GM18858 (cell line): ENCODE measurements around the gene NUCB2.
"Not testable (repeated sequence)": the region's sequence is repeated elsewhere in the genome, so short reads cannot be mapped to it uniquely, and the experiment has no call there.

ENCODE experiments used
- ATAC-seq: cut with Tn5 transposase; IDR thresholded peaks from one replicate; pipeline ENCODE4 v1.9.1; 2021; ENCODE audit not compliant: unreplicated experiment

NUCB2 gene

GRCh38 chr11:17268500-17268899, 8.0 kb upstream of the NUCB2 start:
- ATAC-seq = not testable (repeated sequence)

- ATAC-seq = no peak
Observed at GRCh38 chr11:17268902-17269301, 7.6 kb upstream of the NUCB2 start.

- ATAC-seq = no peak
Observed at GRCh38 chr11:17272801-17273200, 3.7 kb upstream of the NUCB2 start.

- no peak for ATAC-seq
Observed at GRCh38 chr11:17273211-17273610, 3.3 kb upstream of the NUCB2 start.

- no peak for ATAC-seq
Observed at GRCh38 chr11:17273668-17274282, 2.8 kb upstream of the NUCB2 start.

GRCh38 chr11:17275400-17276235, 921 bp upstream of the NUCB2 start:
- no peak for ATAC-seq

- no peak for ATAC-seq
Observed at GRCh38 chr11:17277024-17277584, 565 bp downstream of the NUCB2 start.

- no peak for ATAC-seq
Observed at GRCh38 chr11:17280494-17281127, 4.1 kb downstream of the NUCB2 start.

GRCh38 chr11:17286332-17286731, 9.8 kb downstream of the NUCB2 start:
- ATAC-seq = no peak

GRCh38 chr11:17287058-17287457, 10.5 kb downstream of the NUCB2 start:
- ATAC-seq = no peak

GRCh38 chr11:17291710-17292109, 15.2 kb downstream of the NUCB2 start:
- ATAC-seq = no peak

- ATAC-seq = no peak
Observed at GRCh38 chr11:17293311-17293710, 16.8 kb downstream of the NUCB2 start.

GRCh38 chr11:17294033-17294432, 17.5 kb downstream of the NUCB2 start:
- peak; percentile 47 for ATAC-seq

- no peak for ATAC-seq
Observed at GRCh38 chr11:17296852-17297559, 20.5 kb downstream of the NUCB2 start.

GRCh38 chr11:17298302-17298701, 21.8 kb downstream of the NUCB2 start:
- peak; percentile 67 for ATAC-seq

- ATAC-seq = no peak
Observed at GRCh38 chr11:17300372-17300771, 23.8 kb downstream of the NUCB2 start.

- ATAC-seq = no peak
Observed at GRCh38 chr11:17313349-17314231, 37.1 kb downstream of the NUCB2 start.

- ATAC-seq = no peak
Observed at GRCh38 chr11:17314232-17314547, 37.7 kb downstream of the NUCB2 start.

GRCh38 chr11:17314904-17315426, 38.4 kb downstream of the NUCB2 start:
- no peak for ATAC-seq

GRCh38 chr11:17328871-17329494, 52.4 kb downstream of the NUCB2 start:
- ATAC-seq = no peak
